T-helper 17 cell (primary cell): Measurements from ENCODE around the gene PLD5. TPM values are rescaled to one million over a fixed set of nuclear protein-coding genes. Genes with fewer than 3 reads are reported as not detected.

Experiments
- ATAC-seq: fragments of 150-1000 bp; cut with Tn5 transposase; 2 replicates; pipeline ENCODE4 v1.10.0; 2021; ENCODE audit warnings: mild to moderate bottlenecking, moderate library complexity
- DNase-seq, 3 donors: peaks; one replicate each; pipeline versions ENCODE4 v3.0.0 to v3.0.0-alpha.2; 2020 to 2021
- H3K9me3 ChIP-seq: one replicate; pipeline ENCODE4 v1.7.0; 2013; ENCODE audit warnings: low read length, mild to moderate bottlenecking; ENCODE audit not compliant: control insufficient read depth, poor library complexity, severe bottlenecking
- H3K27ac Mint-ChIP-seq: one replicate; pipeline ENCODE4 v1.8.0; 2022; ENCODE audit warnings: mild to moderate bottlenecking, moderate library complexity, mixed read lengths
- H3K27me3 Mint-ChIP-seq: one replicate; pipeline ENCODE4 v1.8.0; 2022; ENCODE audit warnings: mixed read lengths
- H3K36me3 Mint-ChIP-seq: one replicate; pipeline ENCODE4 v1.8.0; 2022; ENCODE audit warnings: low read depth, mixed read lengths
- H3K4me1 Mint-ChIP-seq: one replicate; pipeline ENCODE4 v1.8.0; 2022; ENCODE audit warnings: mild to moderate bottlenecking, mixed read lengths
- H3K4me3 Mint-ChIP-seq: one replicate; pipeline ENCODE4 v1.8.0; 2022; ENCODE audit warnings: mild to moderate bottlenecking, moderate library complexity, mixed read lengths
- total RNA-seq, 4 donors: library from RNA in 2 of 4; stranded (reverse) in 2 of 4; gene quantifications; one replicate each; pipeline ENCODE4 v1.2.3 and lab custom pipeline; 2022 to 2026

PLD5 gene
- total RNA-seq: not detected
- total RNA-seq (lab: John Stamatoyannopoulos, UW): 0 reads per million in 2 donors

DNA sequence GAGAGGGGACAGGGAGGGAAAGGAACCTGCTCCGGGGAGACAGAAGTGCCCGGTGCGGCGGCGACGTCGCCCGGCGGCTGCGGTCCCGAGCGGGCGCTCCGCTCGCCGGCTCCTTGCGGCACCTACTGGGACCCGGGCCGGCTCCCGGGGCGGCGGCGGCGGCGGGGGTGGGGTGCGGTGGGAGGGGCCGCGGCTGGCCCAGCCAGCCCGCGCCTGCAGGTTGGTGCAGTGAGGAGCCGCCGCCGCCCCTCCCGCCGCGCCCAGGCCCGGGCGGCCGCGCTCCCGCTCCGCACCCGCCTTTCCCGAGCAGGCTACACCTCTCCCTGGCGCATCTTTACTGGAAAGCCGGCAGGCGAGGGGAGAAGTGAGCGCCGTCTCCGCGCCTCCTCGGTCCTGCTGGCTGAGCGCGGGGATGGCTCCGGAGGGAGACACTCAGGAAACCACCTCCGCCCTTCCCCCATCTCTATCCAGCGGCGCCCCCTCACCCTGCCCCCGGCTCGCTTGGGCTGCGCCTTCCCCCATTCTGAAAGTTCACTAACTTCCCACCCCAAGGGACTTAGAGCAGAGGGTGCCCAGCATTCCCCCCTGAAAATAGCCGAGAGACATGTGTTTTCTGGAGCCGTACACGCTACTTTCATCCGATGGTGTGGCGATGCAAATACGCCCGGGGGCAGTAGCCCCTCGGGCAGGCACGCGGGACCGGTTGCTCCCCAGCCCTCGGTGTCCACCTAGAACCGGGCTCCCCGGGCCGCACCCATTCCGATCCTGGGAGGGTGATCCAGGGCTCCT, at the start of gene PLD5:
TSS of gene PLD5 (minus strand) at position 127 of the 789 bp plus-strand sequence.
- no peak for DNase-seq
- peaks cover 55% of the 10 kb centered on the region for H3K27me3 Mint-ChIP-seq
- H3K4me1 Mint-ChIP-seq: peaks cover 4% of the 10 kb centered on the region
- H3K36me3 Mint-ChIP-seq: no peaks in the 10 kb centered on the region
- ATAC-seq: no peak
- no peaks in the 10 kb centered on the region for H3K9me3 ChIP-seq
- no peak within 1 kb of the TSS for H3K27ac Mint-ChIP-seq
- H3K4me3 Mint-ChIP-seq: peak within 1 kb of the TSS; percentile 77

GRCh38 chr1:242569867-242570266, 45.4 kb upstream of the PLD5 start:
- no peaks in the 10 kb centered on the region for H3K36me3 Mint-ChIP-seq
- no peaks in the 10 kb centered on the region for H3K9me3 ChIP-seq
- H3K27ac Mint-ChIP-seq: no peak overlapping the region
- DNase-seq (no peak), ATAC-seq (no peak)
- H3K27me3 Mint-ChIP-seq: no peaks in the 10 kb centered on the region
- H3K4me3 Mint-ChIP-seq: no peak overlapping the region
- no peaks in the 10 kb centered on the region for H3K4me1 Mint-ChIP-seq

DNA sequence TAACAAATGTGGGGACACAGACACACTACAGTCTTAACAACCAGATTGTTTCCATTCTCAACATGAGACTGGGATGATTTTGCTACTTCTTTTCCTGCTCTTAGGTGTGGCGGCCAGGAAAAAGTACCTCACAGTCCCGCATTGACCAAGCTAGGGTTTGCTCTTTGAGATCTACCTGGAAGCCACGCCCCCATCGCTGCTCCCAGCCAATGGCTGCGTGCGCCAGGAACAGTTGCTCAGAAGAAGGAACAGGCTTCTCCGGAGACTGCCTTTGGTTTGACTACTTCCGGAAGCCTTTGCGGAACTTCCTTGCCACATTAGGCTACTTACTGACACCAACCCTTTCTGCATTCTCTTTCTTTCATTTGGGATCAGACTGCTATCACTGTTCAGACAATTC, 44.2 kb upstream of the PLD5 start:
- H3K36me3 Mint-ChIP-seq: no peaks in the 10 kb centered on the region
- no peak overlapping the region for H3K4me3 Mint-ChIP-seq

DNA sequence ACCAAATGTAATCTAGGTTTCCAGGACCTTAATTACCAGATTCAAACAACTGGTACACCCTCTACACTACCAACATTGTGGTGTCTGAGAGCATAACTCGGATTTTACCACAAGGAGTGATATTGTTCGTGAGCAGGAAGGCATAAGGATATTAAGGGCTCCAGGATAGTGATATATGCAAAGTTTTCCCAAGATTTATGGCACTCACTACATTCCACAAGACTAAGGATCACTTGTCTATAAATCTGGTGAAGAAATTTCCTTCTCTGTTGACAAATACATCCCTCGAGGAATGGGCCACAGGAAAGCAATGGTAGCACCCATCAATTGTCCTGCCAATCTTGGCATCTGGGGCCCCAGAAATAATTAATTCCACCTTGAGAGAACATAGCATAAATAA, 43.1 kb upstream of the PLD5 start:
- Mint-ChIP-seq H3K27me3 (no peaks in the 10 kb centered on the region), H3K4me1 (no peaks in the 10 kb centered on the region), H3K4me3 (no peak overlapping the region), H3K36me3 (no peaks in the 10 kb centered on the region), H3K27ac (no peak overlapping the region)
- no peak for ATAC-seq
- H3K9me3 ChIP-seq: no peaks in the 10 kb centered on the region
- DNase-seq: no peak

More for the DNA sequence above, 44.2 kb upstream of the PLD5 start:
- ATAC-seq (no peak), DNase-seq (no peak)
- Mint-ChIP-seq H3K27ac (no peak overlapping the region), H3K27me3 (no peaks in the 10 kb centered on the region), H3K4me1 (no peaks in the 10 kb centered on the region)
- no peaks in the 10 kb centered on the region for H3K9me3 ChIP-seq

GRCh38 chr1:242556759-242557158, 32.3 kb upstream of the PLD5 start:
- H3K9me3 ChIP-seq: no peaks in the 10 kb centered on the region
- H3K36me3 Mint-ChIP-seq: no peaks in the 10 kb centered on the region
- no peak for DNase-seq
- peaks cover 6% of the 10 kb centered on the region for H3K27me3 Mint-ChIP-seq
- H3K4me3 Mint-ChIP-seq: no peak overlapping the region
- no peak overlapping the region for H3K27ac Mint-ChIP-seq
- ATAC-seq: no peak
- H3K4me1 Mint-ChIP-seq: no peaks in the 10 kb centered on the region

DNA sequence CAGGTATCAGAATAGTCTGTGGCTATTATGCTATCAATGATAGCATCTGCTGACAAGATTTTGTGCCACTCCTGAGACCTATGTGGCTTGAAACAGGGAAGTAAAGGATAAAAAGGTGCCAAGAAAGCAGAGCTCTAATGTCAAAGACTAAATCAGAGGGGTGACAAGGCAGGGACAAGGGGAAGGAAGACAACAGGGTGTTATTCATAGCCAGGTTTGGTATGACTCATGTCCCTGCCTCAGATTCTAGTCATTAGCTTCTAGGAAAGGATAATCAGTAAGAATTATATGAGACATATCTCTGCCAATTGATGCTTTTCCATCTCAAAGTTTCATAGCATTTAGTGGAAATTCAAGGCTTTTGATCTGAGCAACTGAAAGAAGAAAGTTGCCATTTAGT, 31.8 kb upstream of the PLD5 start:
- H3K36me3 Mint-ChIP-seq: no peaks in the 10 kb centered on the region
- no peaks in the 10 kb centered on the region for H3K4me1 Mint-ChIP-seq
- no peak overlapping the region for H3K4me3 Mint-ChIP-seq
- H3K27me3 Mint-ChIP-seq: peaks cover 6% of the 10 kb centered on the region
- no peaks in the 10 kb centered on the region for H3K9me3 ChIP-seq
- DNase-seq: no peak
- H3K27ac Mint-ChIP-seq: no peak overlapping the region
- ATAC-seq: no peak

DNA sequence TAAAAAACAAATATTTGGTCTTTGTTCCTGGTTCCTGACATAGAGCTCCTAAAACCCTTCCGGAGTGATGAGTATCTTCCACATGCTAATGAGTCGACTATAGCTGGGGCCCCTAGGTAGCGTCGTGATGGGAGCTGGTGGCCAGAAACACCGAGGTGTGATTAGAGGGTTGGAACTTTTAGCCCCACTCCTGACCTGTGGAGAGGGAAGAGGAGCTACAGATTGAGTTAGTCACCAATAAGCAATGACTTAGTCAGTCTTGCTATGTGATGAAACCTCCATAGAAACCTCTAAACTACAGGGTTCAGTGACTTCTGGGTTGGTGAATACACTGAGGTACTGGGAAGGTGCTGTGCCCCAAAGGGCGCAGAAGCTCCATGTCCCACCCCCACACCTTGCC, 30.1 kb upstream of the PLD5 start:
- no peak overlapping the region for H3K27ac Mint-ChIP-seq
- H3K4me3 Mint-ChIP-seq: no peak overlapping the region
- no peaks in the 10 kb centered on the region for H3K4me1 Mint-ChIP-seq
- H3K27me3 Mint-ChIP-seq: peaks cover 6% of the 10 kb centered on the region
- ATAC-seq (no peak), DNase-seq (no peak)
- no peaks in the 10 kb centered on the region for H3K9me3 ChIP-seq
- no peaks in the 10 kb centered on the region for H3K36me3 Mint-ChIP-seq

DNA sequence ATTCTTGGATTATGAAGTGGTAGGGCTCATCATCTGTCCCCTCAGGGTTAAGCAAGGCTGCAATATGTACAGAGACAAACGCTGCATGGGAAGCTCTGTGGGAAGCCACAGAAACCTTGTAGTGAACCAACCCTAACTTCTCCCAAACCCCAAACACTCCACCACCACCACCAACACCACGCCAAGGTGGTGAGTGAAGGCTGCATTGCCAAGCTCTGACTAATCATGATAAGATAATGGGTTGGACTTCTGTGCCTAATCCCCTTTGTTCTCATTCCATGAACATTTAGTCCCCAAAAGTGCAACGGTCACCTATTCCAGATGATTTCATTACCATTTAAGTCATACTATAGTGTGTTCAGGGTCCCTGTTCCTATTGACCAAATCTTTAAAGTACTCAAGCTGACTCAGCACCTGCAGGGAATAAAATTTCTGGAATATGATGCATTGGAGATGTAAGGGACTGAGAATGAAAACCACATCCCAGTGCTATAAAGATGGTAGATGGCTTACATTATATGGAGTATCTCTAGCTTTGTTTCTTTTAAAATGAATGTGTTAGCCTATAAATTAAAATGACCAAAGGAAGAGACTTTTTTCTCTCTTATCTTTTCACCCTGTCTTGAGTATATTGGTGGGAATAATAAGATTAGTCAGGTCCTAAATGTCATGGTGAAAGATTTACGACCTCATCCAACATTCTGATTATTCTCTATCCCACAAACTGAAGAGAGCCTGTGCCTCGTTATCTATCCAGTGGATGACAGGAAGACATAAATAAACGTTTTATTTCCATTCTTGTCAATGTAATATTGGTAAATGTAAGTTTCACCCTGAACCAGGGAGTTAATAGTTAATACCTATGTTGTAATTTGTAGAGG, 22.6 kb upstream of the PLD5 start:
- no peak overlapping the region for H3K4me3 Mint-ChIP-seq
- H3K27me3 Mint-ChIP-seq: peaks cover 6% of the 10 kb centered on the region
- no peaks in the 10 kb centered on the region for H3K9me3 ChIP-seq
- ATAC-seq (no peak), DNase-seq (no peak)
- no peaks in the 10 kb centered on the region for H3K4me1 Mint-ChIP-seq
- no peaks in the 10 kb centered on the region for H3K36me3 Mint-ChIP-seq
- no peak overlapping the region for H3K27ac Mint-ChIP-seq

DNA sequence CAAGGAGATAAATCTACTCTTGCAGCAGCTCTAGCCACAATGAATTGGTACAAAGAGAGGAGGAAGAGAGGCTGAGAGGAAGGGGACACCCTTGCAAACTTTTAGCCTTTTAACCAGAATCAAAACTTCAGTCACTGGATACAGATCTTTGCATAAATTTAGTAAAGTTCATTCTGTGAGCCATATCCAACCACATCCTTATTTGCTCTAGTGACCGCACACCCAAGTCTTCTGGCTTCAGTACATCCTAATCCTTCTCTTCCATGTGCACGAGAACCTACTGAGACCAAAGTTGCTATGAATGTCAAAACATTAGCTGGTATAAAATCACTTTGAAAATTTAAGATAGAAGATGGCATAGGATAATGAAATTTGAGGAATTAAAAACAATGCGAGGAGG, 21.9 kb upstream of the PLD5 start:
- Mint-ChIP-seq H3K4me1 (no peaks in the 10 kb centered on the region), H3K4me3 (no peak overlapping the region), H3K27ac (no peak overlapping the region), H3K27me3 (peaks cover 6% of the 10 kb centered on the region), H3K36me3 (no peaks in the 10 kb centered on the region)
- ATAC-seq (no peak), DNase-seq (no peak)
- no peaks in the 10 kb centered on the region for H3K9me3 ChIP-seq

- Mint-ChIP-seq H3K4me3 (no peak overlapping the region), H3K4me1 (no peaks in the 10 kb centered on the region), H3K27ac (no peak overlapping the region)
Measured at GRCh38 chr1:242544071-242544470, 19.6 kb upstream of the PLD5 start.

DNA sequence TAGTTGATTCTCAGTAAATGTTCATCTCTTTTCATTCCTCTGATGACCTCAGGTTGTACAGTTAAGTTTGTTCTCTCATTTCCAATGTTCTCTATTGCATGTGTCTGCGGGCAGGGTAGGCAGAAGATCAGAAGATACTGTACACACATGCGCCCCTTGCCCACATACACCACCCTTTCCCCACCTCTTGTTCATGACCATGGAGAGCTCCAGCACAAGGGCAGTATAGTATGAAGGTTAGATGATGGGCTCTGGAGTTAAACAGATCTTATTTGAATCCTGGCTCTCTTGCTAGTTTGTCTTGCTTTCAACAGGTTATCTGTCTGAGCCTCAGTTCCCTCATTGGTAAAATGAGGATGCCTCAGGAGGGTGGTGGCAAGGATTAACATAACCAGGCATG, 17.8 kb upstream of the PLD5 start:
- no peak for DNase-seq
- H3K27me3 Mint-ChIP-seq: peaks cover 10% of the 10 kb centered on the region
- H3K4me3 Mint-ChIP-seq: no peak overlapping the region
- no peaks in the 10 kb centered on the region for H3K4me1 Mint-ChIP-seq
- no peaks in the 10 kb centered on the region for H3K9me3 ChIP-seq
- no peaks in the 10 kb centered on the region for H3K36me3 Mint-ChIP-seq
- H3K27ac Mint-ChIP-seq: no peak overlapping the region
- ATAC-seq: no peak

More at GRCh38 chr1:242544071-242544470, 19.6 kb upstream of the PLD5 start:
- no peak for DNase-seq
- H3K27me3 Mint-ChIP-seq: peaks cover 6% of the 10 kb centered on the region
- H3K9me3 ChIP-seq: no peaks in the 10 kb centered on the region
- ATAC-seq: no peak
- no peaks in the 10 kb centered on the region for H3K36me3 Mint-ChIP-seq

- Mint-ChIP-seq H3K27ac (no peak overlapping the region), H3K36me3 (no peaks in the 10 kb centered on the region), H3K27me3 (peaks cover 4% of the 10 kb centered on the region), H3K4me3 (no peak overlapping the region), H3K4me1 (no peaks in the 10 kb centered on the region)
- H3K9me3 ChIP-seq: no peaks in the 10 kb centered on the region
- DNase-seq: no peak
- no peak for ATAC-seq
Measured at GRCh38 chr1:242535986-242536385, 11.5 kb upstream of the PLD5 start.

DNA sequence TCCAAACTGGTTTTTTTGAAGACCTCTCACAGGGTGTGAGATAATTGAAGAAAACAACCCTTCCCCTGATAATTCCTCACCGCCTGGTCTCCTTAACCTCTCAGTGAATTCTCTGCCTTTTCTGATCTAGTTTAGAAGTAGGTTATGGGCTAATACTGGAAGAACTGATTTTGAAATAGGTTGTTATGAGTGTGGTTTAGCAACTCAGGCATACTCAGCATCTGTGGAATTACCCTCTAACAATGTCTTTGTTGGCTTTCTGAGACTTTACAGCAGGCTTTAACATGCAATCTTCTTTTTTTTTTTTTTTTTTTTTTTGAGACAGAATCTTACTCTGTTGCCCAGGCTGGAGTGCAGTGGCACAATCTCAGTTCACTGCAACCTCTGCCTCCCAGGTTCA, 10.3 kb upstream of the PLD5 start:
- ATAC-seq: no peak
- Mint-ChIP-seq H3K27me3 (peaks cover 4% of the 10 kb centered on the region), H3K4me3 (no peak overlapping the region)

More for the DNA sequence above, 10.3 kb upstream of the PLD5 start:
- Mint-ChIP-seq H3K4me1 (no peaks in the 10 kb centered on the region), H3K27ac (no peak overlapping the region), H3K36me3 (no peaks in the 10 kb centered on the region)
- no peaks in the 10 kb centered on the region for H3K9me3 ChIP-seq
- DNase-seq: no peak
